IMR-90 (cell line): ENCODE measurements around the gene PTPRG. TPM values are rescaled to one million over a fixed set of nuclear protein-coding genes. Genes with fewer than 3 reads are reported as not detected.

Source experiments
- ATAC-seq: fragments of 200-7000 bp; cut with Tn5 transposase; 2 replicates; pipeline ENCODE4 v1.9.1; 2020; ENCODE audit warnings: low read depth, mild to moderate bottlenecking, moderate library complexity
- BruUV-seq: library from RNA; stranded (reverse); fragments of 400-500 nt; replicated peaks from 2 replicates; lab custom pipeline; 2021; lab: Mats Ljungman, UMichigan
- CTCF ChIA-PET: fragments of 300-600 bp; formaldehyde crosslinking; extraction: SDS; loops from one replicate; lab custom pipeline; 2021; ENCODE audit warnings: antibody characterized with exemption; lab: Yijun Ruan, JAX
- POLR2A ChIA-PET: fragments of 300-600 bp; sonication (Branson Sonifier 250); formaldehyde crosslinking; loops from one replicate; lab custom pipeline; 2022; ENCODE audit warnings: antibody characterized with exemption; ENCODE audit not compliant: unreplicated experiment; lab: Charles Lee
- DNase-seq: peaks from one replicate; pipeline ENCODE4 v3.0.0; 2013
- H2AFZ ChIP-seq: replicated peaks from 2 replicates; pipeline ENCODE3; 2013; ENCODE audit warnings: low read length, mild to moderate bottlenecking; ENCODE audit not compliant: poor library complexity
- H2AK5ac ChIP-seq: 2 replicates; pipeline ENCODE4 v1.6.1; 2013; ENCODE audit warnings: low read depth, low read length, inconsistent platforms
- H2AK9ac ChIP-seq: replicated peaks from 2 replicates; pipeline ENCODE3; 2013; ENCODE audit warnings: mild to moderate bottlenecking, low read depth, low read length, moderate library complexity; ENCODE audit not compliant: poor library complexity
- H2BK120ac ChIP-seq: 2 replicates; pipeline ENCODE4 v1.6.1; 2013; ENCODE audit warnings: low read depth, low read length, inconsistent platforms
- H2BK15ac ChIP-seq: 3 replicates; pipeline ENCODE4 v1.6.1; 2013; ENCODE audit warnings: low read depth, low read length, inconsistent platforms
- H2BK20ac ChIP-seq: 2 replicates; pipeline ENCODE4 v1.6.1; 2013; ENCODE audit warnings: low read depth, mild to moderate bottlenecking, inconsistent platforms, low read length, moderate library complexity
- H2BK5ac ChIP-seq: 2 replicates; pipeline ENCODE4 v1.6.1; 2013; ENCODE audit warnings: mild to moderate bottlenecking, low read depth, low read length, inconsistent platforms; ENCODE audit not compliant: poor library complexity, severe bottlenecking
- H3K14ac ChIP-seq: replicated peaks from 2 replicates; pipeline ENCODE4 v1.6.1; 2013; ENCODE audit warnings: low read depth, low read length, inconsistent platforms
- H3K18ac ChIP-seq: 2 replicates; pipeline ENCODE4 v1.6.1; 2013; ENCODE audit warnings: low read depth, low read length, control low read depth
- H3K23ac ChIP-seq: 2 replicates; pipeline ENCODE4 v1.6.1; 2013; ENCODE audit warnings: low read depth, low read length, inconsistent platforms
- H3K27ac ChIP-seq: 2 replicates; pipeline ENCODE4 v1.5.1; 2013; ENCODE audit warnings: mild to moderate bottlenecking, control low read depth, low read length; ENCODE audit not compliant: insufficient read depth
- H3K27me3 ChIP-seq: 2 replicates; pipeline ENCODE4 v1.6.1; 2013; ENCODE audit warnings: low read length; ENCODE audit not compliant: control insufficient read depth, insufficient read depth
- H3K36me3 ChIP-seq: 2 replicates; pipeline ENCODE4 v1.6.1; 2013; ENCODE audit warnings: low read length, mixed read lengths; ENCODE audit not compliant: control insufficient read depth, insufficient read depth
- H3K4ac ChIP-seq: 2 replicates; pipeline ENCODE4 v1.6.1; 2013; ENCODE audit warnings: low read depth, low read length, inconsistent platforms
- H3K4me1 ChIP-seq: 2 replicates; pipeline ENCODE4 v1.6.1; 2013; ENCODE audit warnings: low read length, mixed read lengths; ENCODE audit not compliant: control insufficient read depth, insufficient read depth
- H3K4me2 ChIP-seq: 2 replicates; pipeline ENCODE4 v1.6.1; 2013; ENCODE audit warnings: low read depth, mild to moderate bottlenecking, control low read depth, low read length, moderate library complexity
- H3K4me3 ChIP-seq: 2 replicates; pipeline ENCODE4 v1.5.1; 2013; ENCODE audit warnings: low read depth, mild to moderate bottlenecking, control low read depth, low read length, moderate library complexity; ENCODE audit not compliant: insufficient read depth
- H3K56ac ChIP-seq: 2 replicates; pipeline ENCODE4 v1.6.1; 2013; ENCODE audit warnings: low read length, inconsistent platforms; ENCODE audit not compliant: insufficient read depth; ENCODE audit errors: extremely low read depth
- H3K79me1 ChIP-seq, 2 experiments: 2 replicates each; pipeline ENCODE4 v1.6.1; 2013; ENCODE audit warnings: low read length in 2 of 2, inconsistent platforms in 1 of 2, low read depth in 1 of 2
- H3K9ac ChIP-seq: 2 replicates; pipeline ENCODE4 v1.6.1; 2013; ENCODE audit warnings: low read depth, low read length, control low read depth
- H3K9me1 ChIP-seq: 2 replicates; pipeline ENCODE4 v1.6.1; 2013; ENCODE audit warnings: low read length, inconsistent platforms; ENCODE audit not compliant: insufficient read depth
- H3K9me3 ChIP-seq: 2 replicates; pipeline ENCODE4 v1.6.1; 2013; ENCODE audit warnings: low read length; ENCODE audit not compliant: control insufficient read depth, insufficient read depth
- H4K20me1 ChIP-seq: 2 replicates; pipeline ENCODE4 v1.6.1; 2013; ENCODE audit warnings: low read length, inconsistent platforms; ENCODE audit not compliant: insufficient read depth
- H4K5ac ChIP-seq: 2 replicates; pipeline ENCODE4 v1.6.1; 2013; ENCODE audit warnings: mild to moderate bottlenecking, low read depth, low read length, control low read depth
- H4K8ac ChIP-seq, 2 experiments: 2 replicates each; pipeline ENCODE4 v1.6.1; 2013; ENCODE audit warnings: low read depth in 2 of 2, low read length in 2 of 2, control low read depth in 1 of 2, inconsistent platforms in 1 of 2
- H4K91ac ChIP-seq: 2 replicates; pipeline ENCODE4 v1.6.1; 2013; ENCODE audit warnings: low read depth, low read length, inconsistent platforms; ENCODE audit not compliant: insufficient read depth
- CEBPB ChIP-seq: IDR thresholded peaks from 2 replicates; pipeline ENCODE4 v1.6.1; 2012; ENCODE audit warnings: low read depth, low read length, improper control_type of control experiment
- CHD1 ChIP-seq: IDR thresholded peaks from 2 replicates; pipeline ENCODE4 v1.6.1; 2012; ENCODE audit warnings: low read depth, low read length, improper control_type of control experiment
- ELK1 ChIP-seq: fragments of 150-350 bp; IDR thresholded peaks from 2 replicates; pipeline ENCODE4 v1.6.1; 2016; ENCODE audit warnings: low read depth, mild to moderate bottlenecking, low read length, moderate library complexity, borderline replicate concordance
- MAFK ChIP-seq: IDR thresholded peaks from 2 replicates; pipeline ENCODE4 v1.6.1; 2012; ENCODE audit warnings: low read depth, low read length, improper control_type of control experiment
- MAZ ChIP-seq: IDR thresholded peaks from 2 replicates; pipeline ENCODE4 v1.6.1; 2012; ENCODE audit warnings: low read depth, mild to moderate bottlenecking, low read length, improper control_type of control experiment, moderate library complexity, borderline replicate concordance
- MXI1 ChIP-seq: IDR thresholded peaks from 2 replicates; pipeline ENCODE4 v1.6.1; 2012; ENCODE audit warnings: low read depth, mild to moderate bottlenecking, low read length, moderate library complexity, borderline replicate concordance
- NFE2L2 ChIP-seq: fragments of 150-350 bp; IDR thresholded peaks from 2 replicates; pipeline ENCODE4 v1.6.1; 2016; ENCODE audit warnings: low read depth, mild to moderate bottlenecking, low read length
- POLR2A ChIP-seq: IDR thresholded peaks from 2 replicates; pipeline ENCODE4 v1.6.1; 2012; ENCODE audit warnings: mild to moderate bottlenecking, low read depth, low read length
- RAD21 ChIP-seq: IDR thresholded peaks from 2 replicates; pipeline ENCODE4 v1.6.1; 2012; ENCODE audit warnings: low read length, improper control_type of control experiment
- RCOR1 ChIP-seq: IDR thresholded peaks from 2 replicates; pipeline ENCODE4 v1.6.1; 2012; ENCODE audit warnings: mild to moderate bottlenecking, low read length, improper control_type of control experiment; ENCODE audit not compliant: insufficient replicate concordance
- RFX5 ChIP-seq: IDR thresholded peaks from 2 replicates; pipeline ENCODE4 v1.8.0; 2012; ENCODE audit warnings: low read depth, mild to moderate bottlenecking, low read length, moderate library complexity
- SMC3 ChIP-seq: fragments of 150-350 bp; IDR thresholded peaks from 2 replicates; pipeline ENCODE4 v1.6.1; 2016; ENCODE audit warnings: low read depth, mild to moderate bottlenecking, antibody characterized with exemption, low read length, moderate library complexity
- WGBS, 2 experiments: methylation state at CpG; one replicate each; pipeline versions ENCODE4 v1.1.5 to v1.1.7; 2013; ENCODE audit warnings: missing lambda C conversion rate in 2 of 2; ENCODE audit not compliant: insufficient read length in 1 of 2; ENCODE audit errors: extremely low coverage in 2 of 2; 5-methylcytosine and 5-hydroxymethylcytosine counted together
- dilution Hi-C: fragments of 300-500 bp; cut with HindIII; formaldehyde crosslinking; loops from one replicate; pipeline ENCODE4 v1.14.3; 2018; ENCODE audit warnings: low sequenced_read_pairs; ENCODE audit not compliant: unreplicated experiment
- in situ Hi-C: fragments of 300-500 bp; cut with MboI; formaldehyde crosslinking; loops from 3 replicates; pipeline ENCODE4 v1.14.3; 2019; ENCODE audit warnings: low sequenced_read_pairs, inconsistent platforms, mixed read lengths
- intact Hi-C: fragments of 100-400 bp; cut with micrococcal nuclease; formaldehyde crosslinking; loops from 2 replicates; pipeline ENCODE4 v1.10.0; 2022
- polyA plus RNA-seq, 3 experiments: library from polyadenylated mRNA; depleted of rRNA; stranded (reverse); fragments of >200 nt; gene quantifications; 2 replicates each; pipeline ENCODE4 v1.2.3, GENCODE V29; 2012; ENCODE audit warnings: low replicate concordance in 1 of 3
- total RNA-seq: library from RNA; depleted of rRNA; stranded (reverse); fragments of >200 nt; gene quantifications from 2 replicates; pipeline ENCODE4 v1.2.3, GENCODE V29; 2012
- TF ChIP-seq, protein P1 (sequence below): fragments of 150-350 bp; IDR thresholded peaks from 2 replicates; pipeline ENCODE4 v1.6.1; 2017; ENCODE audit warnings: mild to moderate bottlenecking, antibody characterized with exemption, low read length, low read depth
- TF ChIP-seq, protein P2 (sequence below): conservative IDR thresholded peaks from 2 replicates; pipeline ENCODE4 v1.5.1; 2012; ENCODE audit warnings: mild to moderate bottlenecking, low read depth, low read length, improper control_type of control experiment

PTPRG gene
- total and polyA plus RNA-seq, 2 of the 4 experiments (the other 2 are of a cell fraction): 7.7 to 31.0 TPM

DNA sequence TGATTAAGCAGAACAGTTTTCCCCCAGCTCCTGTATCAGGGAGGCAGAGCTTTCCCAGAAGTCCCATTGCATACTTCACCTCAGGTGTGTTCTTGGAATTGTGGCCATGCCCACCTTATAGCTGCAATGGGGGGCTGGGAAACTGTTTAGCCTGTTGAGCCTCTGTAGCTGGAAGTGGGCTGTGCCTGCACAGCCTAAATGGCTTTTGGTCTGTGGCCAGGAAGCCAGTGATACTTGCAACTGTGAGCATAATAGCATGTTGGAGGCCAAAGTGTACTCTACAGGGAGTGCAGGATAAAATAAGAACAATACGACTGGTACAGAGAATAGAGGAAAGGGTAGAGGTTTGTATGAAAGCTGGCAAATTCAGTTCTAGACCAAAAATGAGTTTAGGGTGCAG is 248.5 kb downstream of the PTPRG start:
- H3K56ac ChIP-seq: no peak overlapping the region
- H3K4ac ChIP-seq: no peak overlapping the region
- no peak overlapping the region for H2BK15ac ChIP-seq
- no peak overlapping the region for H3K9ac ChIP-seq
- no peaks in the 10 kb centered on the region for H3K36me3 ChIP-seq
- H3K4me3 ChIP-seq: no peak overlapping the region
- H3K23ac ChIP-seq: no peak overlapping the region
- H3K27me3 ChIP-seq: no peaks in the 10 kb centered on the region
- no TSS peak for BruUV-seq
- H3K4me1 ChIP-seq: peaks cover 8% of the 10 kb centered on the region
- no peak overlapping the region for H2AK9ac ChIP-seq
- H2BK20ac ChIP-seq: no peak overlapping the region
- in situ Hi-C loops: no loop called here
- WGBS, 2 experiments: 50% methylated on average over 1 of the region's 1 CpG; no CpG with 5 or more reads in 1 of the 2 experiments
- H3K4me2 ChIP-seq: no peak overlapping the region
- intact Hi-C loops: loop anchor here (10.0 kb wide), 1 partner anchor 245 kb away; the partner anchor contains the start of gene PTPRG
- ChIA-PET POLR2A (no interaction called here), CTCF (no interaction called here)
- H3K9me3 ChIP-seq: no peaks in the 10 kb centered on the region
- ATAC-seq: no peak
- H4K91ac ChIP-seq: no peak overlapping the region
- no peak overlapping the region for H2AFZ ChIP-seq
- peaks cover 27 to 38% of the 10 kb centered on the region in 2 experiments for H3K79me1 ChIP-seq
- H4K8ac ChIP-seq: no peak overlapping the region
- no peak overlapping the region for H4K5ac ChIP-seq
- 0 out of 2 replicates have a peak, but pooled peaks cover 10% of the 10 kb centered on the region for H4K20me1 ChIP-seq
- dilution Hi-C loops: no loop called here
- no peak overlapping the region for H2BK5ac ChIP-seq
- no peak overlapping the region for H2AK5ac ChIP-seq
- H3K9me1 ChIP-seq: peaks cover 2% of the 10 kb centered on the region; the same call in 1 of the 2 replicates
- H2BK120ac ChIP-seq: no peak overlapping the region
- no peak overlapping the region for H3K27ac ChIP-seq
- no peak overlapping the region for H3K18ac ChIP-seq
- TF ChIP-seq SMC3 (no peak), RCOR1 (no peak), MXI1 (no peak), CEBPB (no peak), NFE2L2 (no peak), RFX5 (no peak), ELK1 (no peak), MAFK (no peak), MAZ (no peak), POLR2A (no peak), CHD1 (no peak), RAD21 (no peak)
- TF ChIP-seq, protein P1, sequence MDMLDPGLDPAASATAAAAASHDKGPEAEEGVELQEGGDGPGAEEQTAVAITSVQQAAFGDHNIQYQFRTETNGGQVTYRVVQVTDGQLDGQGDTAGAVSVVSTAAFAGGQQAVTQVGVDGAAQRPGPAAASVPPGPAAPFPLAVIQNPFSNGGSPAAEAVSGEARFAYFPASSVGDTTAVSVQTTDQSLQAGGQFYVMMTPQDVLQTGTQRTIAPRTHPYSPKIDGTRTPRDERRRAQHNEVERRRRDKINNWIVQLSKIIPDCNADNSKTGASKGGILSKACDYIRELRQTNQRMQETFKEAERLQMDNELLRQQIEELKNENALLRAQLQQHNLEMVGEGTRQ: no peak
- TF ChIP-seq, protein P2, sequence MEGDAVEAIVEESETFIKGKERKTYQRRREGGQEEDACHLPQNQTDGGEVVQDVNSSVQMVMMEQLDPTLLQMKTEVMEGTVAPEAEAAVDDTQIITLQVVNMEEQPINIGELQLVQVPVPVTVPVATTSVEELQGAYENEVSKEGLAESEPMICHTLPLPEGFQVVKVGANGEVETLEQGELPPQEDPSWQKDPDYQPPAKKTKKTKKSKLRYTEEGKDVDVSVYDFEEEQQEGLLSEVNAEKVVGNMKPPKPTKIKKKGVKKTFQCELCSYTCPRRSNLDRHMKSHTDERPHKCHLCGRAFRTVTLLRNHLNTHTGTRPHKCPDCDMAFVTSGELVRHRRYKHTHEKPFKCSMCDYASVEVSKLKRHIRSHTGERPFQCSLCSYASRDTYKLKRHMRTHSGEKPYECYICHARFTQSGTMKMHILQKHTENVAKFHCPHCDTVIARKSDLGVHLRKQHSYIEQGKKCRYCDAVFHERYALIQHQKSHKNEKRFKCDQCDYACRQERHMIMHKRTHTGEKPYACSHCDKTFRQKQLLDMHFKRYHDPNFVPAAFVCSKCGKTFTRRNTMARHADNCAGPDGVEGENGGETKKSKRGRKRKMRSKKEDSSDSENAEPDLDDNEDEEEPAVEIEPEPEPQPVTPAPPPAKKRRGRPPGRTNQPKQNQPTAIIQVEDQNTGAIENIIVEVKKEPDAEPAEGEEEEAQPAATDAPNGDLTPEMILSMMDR: no peak
- DNase-seq: no peak
- H3K14ac ChIP-seq: no peak overlapping the region
